B cell (primary cell): Measurements from ENCODE around the gene EPC1.

Experiments used
- CTCF ChIP-seq: fragments of 200-600 bp; IDR thresholded peaks from one replicate; pipeline ENCODE4 v1.8.0; 2022; ENCODE audit warnings: antibody characterized with exemption, mild to moderate bottlenecking
- EZH2 ChIP-seq: IDR thresholded peaks from 2 replicates; pipeline ENCODE4 v1.6.1; 2012; ENCODE audit warnings: borderline replicate concordance, low read depth, mild to moderate bottlenecking, moderate library complexity, low read length; ENCODE audit not compliant: insufficient read depth, poor library complexity, severe bottlenecking

GRCh38 chr10:32360241-32360640 is 13.3 kb upstream of the EPC1 start:
- TF ChIP-seq CTCF (no peak), EZH2 (no peak)
